ENCODE results near the gene WDR86. TPM values are rescaled to one million over a fixed set of nuclear protein-coding genes. Genes with fewer than 3 reads are reported as not detected.
A peak's percentile ranks its signal among the peaks of the same experiment; 100 is the strongest.

The WDR86 gene
- total RNA-seq, 1 experiment from 2014 or later: 24.4 TPM

- Mint-ChIP-seq H3K4me3 (peak overlapping the region; percentile 60), H3K27me3 (ENCODE audit: low read depth) (peaks cover 15% of the 10 kb centered on the region), H3K36me3 (no peaks in the 10 kb centered on the region), H3K27ac (no peak overlapping the region), H3K4me1 (peaks cover 20% of the 10 kb centered on the region), H3K9me3 (no peaks in the 10 kb centered on the region)
- POLR2A ChIA-PET: interaction anchor here (1.2 kb wide), 1 partner anchor 71 kb away, joined by 3 read pairs; the partner anchor contains the start of gene RHEB
- DNase-seq (ENCODE audit: low spot score) (peak; percentile 82), ATAC-seq (peak; percentile 80)
- CTCF ChIA-PET: interaction anchor here (0.6 to 3.9 kb wide), 51 partner anchors 8 to 1176 kb away, joined by 3 to 46 read pairs (median 4); partner anchors contain the start of genes ATG9B, CRYGN, NUB1 and RHEB
- no peak for TF ChIP-seq SOX15 (CRISPR knock-in tag; IDR thresholded peaks at IDR 0.05)
- TF ChIP-seq RORB (CRISPR knock-in tag; IDR thresholded peaks at IDR 0.05): no peak
- no peak; the same call in 1 of the 2 replicates for TF ChIP-seq SP1 (CRISPR knock-in tag; conservative IDR thresholded peaks at IDR 0.05)
- TF ChIP-seq RELA (CRISPR knock-in tag; IDR thresholded peaks at IDR 0.05; ENCODE audit: borderline replicate concordance): no peak
- no peak for TF ChIP-seq HMGA2 (CRISPR knock-in tag; IDR thresholded peaks at IDR 0.05)
- TF ChIP-seq ZNF425 (CRISPR knock-in tag; conservative IDR thresholded peaks at IDR 0.05): no peak
- TF ChIP-seq CTCF (IDR thresholded peaks at IDR 0.05): peak; percentile 72
- no peak for TF ChIP-seq SMAD4 (CRISPR knock-in tag; IDR thresholded peaks at IDR 0.05)
- peak; percentile 58; the same call in 1 of the 2 replicates for TF ChIP-seq TP53 (CRISPR knock-in tag; IDR thresholded peaks at IDR 0.05)
- no peak for TF ChIP-seq ZSCAN18 (CRISPR knock-in tag; IDR thresholded peaks at IDR 0.05)
- no peak for TF ChIP-seq JUN (CRISPR knock-in tag; IDR thresholded peaks at IDR 0.05)
- 0 out of 2 replicates have a peak, but pooled peaks have one; percentile 19 for TF ChIP-seq SMAD3 (CRISPR knock-in tag; IDR thresholded peaks at IDR 0.05; ENCODE audit: borderline replicate concordance)
- peak; percentile 42 for TF ChIP-seq HMGXB4 (CRISPR knock-in tag; IDR thresholded peaks at IDR 0.05)
- peak; percentile 82 for TF ChIP-seq FOXP1 (CRISPR knock-in tag; IDR thresholded peaks at IDR 0.05; ENCODE audit: borderline replicate concordance)
- TF ChIP-seq GRHL2 (CRISPR knock-in tag; IDR thresholded peaks at IDR 0.05; ENCODE audit: insufficient replicate concordance, severe bottlenecking): no peak
- no peak for TF ChIP-seq TCF7 (CRISPR knock-in tag; IDR thresholded peaks at IDR 0.05; ENCODE audit: low read depth)
- TF ChIP-seq CBFB (CRISPR knock-in tag; IDR thresholded peaks at IDR 0.05; ENCODE audit: low read depth): no peak
- TF ChIP-seq PRRX2 (CRISPR knock-in tag; IDR thresholded peaks at IDR 0.05): no peak
- TF ChIP-seq ZNF423 (CRISPR knock-in tag; IDR thresholded peaks at IDR 0.05): peak; percentile 88
- TF ChIP-seq ZNF317 (CRISPR knock-in tag; IDR thresholded peaks at IDR 0.05; ENCODE audit: borderline replicate concordance, low read depth): no peak
- TF ChIP-seq ZNF232 (CRISPR knock-in tag; IDR thresholded peaks at IDR 0.05): no peak
- TF ChIP-seq ZNF416 (CRISPR knock-in tag; IDR thresholded peaks at IDR 0.05): no peak
- no peak for TF ChIP-seq STAT6 (CRISPR knock-in tag; conservative IDR thresholded peaks at IDR 0.05; ENCODE audit: low read depth)
- no peak for TF ChIP-seq USF2 (CRISPR knock-in tag; IDR thresholded peaks at IDR 0.05)
Observed at GRCh38 chr7:151448261-151449252, 38.7 kb upstream of the WDR86 start.
